WERI-Rb-1 (cell line): ENCODE results near the gene FOXI1.

Experiments
- DNase-seq: peaks from one replicate; pipeline ENCODE4 v3.0.0-alpha.2; 2020
- H3K27ac ChIP-seq: fragments of 250-450 bp; sonication (Bioruptor Pico); 2 replicates; pipeline ENCODE4 v1.5.1; 2020; ENCODE audit warnings: mild to moderate bottlenecking, moderate library complexity
- H3K27me3 ChIP-seq: fragments of 250-450 bp; sonication (Bioruptor Pico); 2 replicates; pipeline ENCODE4 v1.5.1; 2021; ENCODE audit warnings: mild to moderate bottlenecking, low read depth, moderate library complexity; ENCODE audit not compliant: insufficient read depth, severe bottlenecking
- H3K36me3 ChIP-seq: fragments of 250-450 bp; sonication (Bioruptor Pico); 2 replicates; pipeline ENCODE4 v1.5.1; 2020; ENCODE audit warnings: mild to moderate bottlenecking, moderate library complexity
- H3K4me3 ChIP-seq: 2 replicates; pipeline ENCODE4 v1.5.1; 2011; ENCODE audit warnings: low read depth, mild to moderate bottlenecking, control low read depth, low read length
- H3K9me3 ChIP-seq: fragments of 250-450 bp; sonication (Bioruptor Pico); 2 replicates; pipeline ENCODE4 v1.5.1; 2021; ENCODE audit warnings: mild to moderate bottlenecking, moderate library complexity; ENCODE audit not compliant: severe bottlenecking
- CTCF ChIP-seq: IDR thresholded peaks from 2 replicates; pipeline ENCODE4 v1.5.1; 2011; ENCODE audit warnings: low read depth, mild to moderate bottlenecking, control low read depth, inconsistent platforms, low read length

Gene FOXI1

GRCh38 chr5:170117736-170118135 lies 12.0 kb downstream of the FOXI1 start:
- Histone ChIP-seq H3K4me3 (no peak overlapping the region), H3K27me3 (peaks cover 81% of the 10 kb centered on the region), H3K36me3 (no peaks in the 10 kb centered on the region), H3K9me3 (no peaks in the 10 kb centered on the region), H3K27ac (no peak overlapping the region)
- no peak for DNase-seq
- no peak for TF ChIP-seq CTCF

GRCh38 chr5:170120576-170120975 lies 14.9 kb downstream of the FOXI1 start:
- Histone ChIP-seq H3K9me3 (no peaks in the 10 kb centered on the region), H3K27me3 (peaks cover 72% of the 10 kb centered on the region), H3K36me3 (no peaks in the 10 kb centered on the region), H3K27ac (no peak overlapping the region), H3K4me3 (no peak overlapping the region)
- no peak for TF ChIP-seq CTCF
- no peak for DNase-seq

- DNase-seq, result no peak
- Histone ChIP-seq H3K27ac (no peak overlapping the region), H3K36me3 (no peaks in the 10 kb centered on the region), H3K9me3 (no peaks in the 10 kb centered on the region), H3K27me3 (peaks cover 73% of the 10 kb centered on the region), H3K4me3 (no peak overlapping the region)
- no peak for TF ChIP-seq CTCF
These were observed 15.6 kb downstream of the FOXI1 start for GRCh38 chr5:170121321-170121720.

- Histone ChIP-seq H3K9me3 (no peaks in the 10 kb centered on the region), H3K27me3 (peaks cover 49% of the 10 kb centered on the region), H3K27ac (no peak overlapping the region), H3K36me3 (no peaks in the 10 kb centered on the region), H3K4me3 (no peak overlapping the region)
- no peak for DNase-seq
- no peak for TF ChIP-seq CTCF
These were observed 20.4 kb downstream of the FOXI1 start for GRCh38 chr5:170126061-170126460.

GRCh38 chr5:170126626-170127025 lies 20.9 kb downstream of the FOXI1 start:
- Histone ChIP-seq H3K36me3 (no peaks in the 10 kb centered on the region), H3K27ac (no peak overlapping the region), H3K27me3 (peaks cover 44% of the 10 kb centered on the region), H3K9me3 (no peaks in the 10 kb centered on the region), H3K4me3 (no peak overlapping the region)
- TF ChIP-seq CTCF, result no peak
- DNase-seq, result no peak

- no peak overlapping the region for H3K27ac ChIP-seq
- no peaks in the 10 kb centered on the region for H3K36me3 ChIP-seq
- no peaks in the 10 kb centered on the region for H3K9me3 ChIP-seq
- H3K4me3 ChIP-seq, result no peak overlapping the region
- no peak for DNase-seq
- TF ChIP-seq CTCF, result no peak
- peaks cover 29% of the 10 kb centered on the region for H3K27me3 ChIP-seq
These were observed 25.5 kb downstream of the FOXI1 start for GRCh38 chr5:170131235-170131634.
